ENCODE results near the gene PRSS33. TPM values are rescaled to one million over a fixed set of nuclear protein-coding genes. Genes with fewer than 3 reads are reported as not detected.

The PRSS33 gene
- total RNA-seq, 2 experiments from 2014 or later = not detected

- Mint-ChIP-seq H3K9me3 (ENCODE audit: insufficient read depth) (no peaks in the 10 kb centered on the region), H3K27ac (no peak overlapping the region), H3K4me1 (ENCODE audit: low read depth) (no peaks in the 10 kb centered on the region), H3K27me3 (ENCODE audit: low read depth) (no peaks in the 10 kb centered on the region), H3K36me3 (ENCODE audit: low read depth) (no peaks in the 10 kb centered on the region), H3K4me3 (no peak overlapping the region)
- CTCF ChIA-PET = interaction anchor here (1.0 kb wide), 1 partner anchor 48 kb away, joined by 3 read pairs; no protein-coding TSS in a partner anchor
- DNase-seq = no peak
- POLR2A ChIA-PET = no interaction called here
- ATAC-seq = no peak
Measured at GRCh38 chr16:2819939-2820835, 32.8 kb upstream of the PRSS33 start.

GRCh38 chr16:2819179-2819938 is 32.0 kb upstream of the PRSS33 start:
- DNase-seq = no peak
- Mint-ChIP-seq H3K27ac (no peak overlapping the region), H3K36me3 (ENCODE audit: low read depth) (no peaks in the 10 kb centered on the region), H3K4me1 (ENCODE audit: low read depth) (no peaks in the 10 kb centered on the region), H3K4me3 (no peak overlapping the region), H3K9me3 (ENCODE audit: insufficient read depth) (no peaks in the 10 kb centered on the region), H3K27me3 (ENCODE audit: low read depth) (no peaks in the 10 kb centered on the region)
- CTCF ChIA-PET = interaction anchor here (1.0 kb wide), 1 partner anchor 49 kb away, joined by 3 read pairs; no protein-coding TSS in a partner anchor
- POLR2A ChIA-PET = no interaction called here
- ATAC-seq = no peak

- Mint-ChIP-seq H3K36me3 (ENCODE audit: low read depth) (no peaks in the 10 kb centered on the region), H3K4me1 (ENCODE audit: low read depth) (no peaks in the 10 kb centered on the region), H3K27ac (peak overlapping the region; percentile 57), H3K9me3 (ENCODE audit: insufficient read depth) (no peaks in the 10 kb centered on the region), H3K4me3 (no peak overlapping the region), H3K27me3 (ENCODE audit: low read depth) (no peaks in the 10 kb centered on the region)
- DNase-seq (no peak), ATAC-seq (no peak)
- POLR2A ChIA-PET = no interaction called here
- CTCF ChIA-PET = no interaction called here
Measured at GRCh38 chr16:2818272-2818876, 31.0 kb upstream of the PRSS33 start.

GRCh38 chr16:2817340-2818271 is 30.2 kb upstream of the PRSS33 start:
- DNase-seq (peak; percentile 27), ATAC-seq (peak; percentile 43)
- Mint-ChIP-seq H3K27ac (peak overlapping the region; percentile 57), H3K4me1 (ENCODE audit: low read depth) (no peaks in the 10 kb centered on the region), H3K4me3 (peak overlapping the region; percentile 18), H3K36me3 (ENCODE audit: low read depth) (no peaks in the 10 kb centered on the region), H3K9me3 (ENCODE audit: insufficient read depth) (no peaks in the 10 kb centered on the region), H3K27me3 (ENCODE audit: low read depth) (no peaks in the 10 kb centered on the region)
- ChIA-PET CTCF (interaction anchor here (1.0 kb wide), 1 partner anchor 50 kb away, joined by 3 read pairs; no protein-coding TSS in a partner anchor), POLR2A (no interaction called here)

- no peaks in the 10 kb centered on the region for H3K36me3 Mint-ChIP-seq (ENCODE audit: low read depth)
- POLR2A ChIA-PET = no interaction called here
- no peaks in the 10 kb centered on the region for H3K27me3 Mint-ChIP-seq (ENCODE audit: low read depth)
- CTCF ChIA-PET = interaction anchor here (1.0 kb wide), 1 partner anchor 51 kb away, joined by 3 read pairs; no protein-coding TSS in a partner anchor
- peaks cover 3% of the 10 kb centered on the region for H3K4me1 Mint-ChIP-seq (ENCODE audit: low read depth)
- ATAC-seq (peak; percentile 66), DNase-seq (peak; percentile 38)
- no peaks in the 10 kb centered on the region for H3K9me3 Mint-ChIP-seq (ENCODE audit: insufficient read depth)
- H3K27ac Mint-ChIP-seq = peak within 1 kb of the TSS; percentile 25
- peak within 1 kb of the TSS; percentile 18 for H3K4me3 Mint-ChIP-seq
Measured at GRCh38 chr16:2816751-2817339, 29.5 kb upstream of the PRSS33 start, which contains the start of gene PRSS21. Gene PRSS21, plus strand, starts transcription at chr16:2817237. Its CDS starts 32 bp downstream, at chr16:2817269.

- POLR2A ChIA-PET = no interaction called here
- DNase-seq (no peak), ATAC-seq (no peak)
- Mint-ChIP-seq H3K27me3 (ENCODE audit: low read depth) (peaks cover under 1% of the 10 kb centered on the region), H3K36me3 (ENCODE audit: low read depth) (no peaks in the 10 kb centered on the region), H3K9me3 (ENCODE audit: insufficient read depth) (no peaks in the 10 kb centered on the region), H3K4me1 (ENCODE audit: low read depth) (peaks cover 3% of the 10 kb centered on the region), H3K27ac (no peak overlapping the region), H3K4me3 (no peak overlapping the region)
- CTCF ChIA-PET = interaction anchor here (1.3 kb wide), 1 partner anchor 53 kb away, joined by 6 read pairs; no protein-coding TSS in a partner anchor
Measured at GRCh38 chr16:2815299-2815771, 28.0 kb upstream of the PRSS33 start.

- ChIA-PET CTCF (no interaction called here), POLR2A (no interaction called here)
- Mint-ChIP-seq H3K9me3 (ENCODE audit: insufficient read depth) (no peaks in the 10 kb centered on the region), H3K4me3 (no peak overlapping the region), H3K27me3 (ENCODE audit: low read depth) (peaks cover 4% of the 10 kb centered on the region), H3K27ac (no peak overlapping the region), H3K36me3 (ENCODE audit: low read depth) (no peaks in the 10 kb centered on the region), H3K4me1 (ENCODE audit: low read depth) (peaks cover 3% of the 10 kb centered on the region)
- ATAC-seq (no peak), DNase-seq (no peak)
Measured at GRCh38 chr16:2814551-2815298, 27.4 kb upstream of the PRSS33 start.

GRCh38 chr16:2813771-2814221 is 26.4 kb upstream of the PRSS33 start:
- H3K27me3 Mint-ChIP-seq (ENCODE audit: low read depth) = peaks cover 5% of the 10 kb centered on the region
- no peak overlapping the region for H3K4me3 Mint-ChIP-seq
- H3K27ac Mint-ChIP-seq = no peak overlapping the region
- H3K9me3 Mint-ChIP-seq (ENCODE audit: insufficient read depth) = no peaks in the 10 kb centered on the region
- ChIA-PET CTCF (no interaction called here), POLR2A (no interaction called here)
- H3K36me3 Mint-ChIP-seq (ENCODE audit: low read depth) = no peaks in the 10 kb centered on the region
- DNase-seq (no peak), ATAC-seq (no peak)
- peaks cover 3% of the 10 kb centered on the region for H3K4me1 Mint-ChIP-seq (ENCODE audit: low read depth)

- Mint-ChIP-seq H3K4me3 (no peak overlapping the region), H3K27me3 (ENCODE audit: low read depth) (peaks cover 15% of the 10 kb centered on the region), H3K36me3 (ENCODE audit: low read depth) (no peaks in the 10 kb centered on the region), H3K9me3 (ENCODE audit: insufficient read depth) (no peaks in the 10 kb centered on the region), H3K4me1 (ENCODE audit: low read depth) (peaks cover 3% of the 10 kb centered on the region), H3K27ac (no peak overlapping the region)
- ATAC-seq (no peak), DNase-seq (no peak)
- CTCF ChIA-PET = interaction anchor here (0.8 to 1.2 kb wide), 2 partner anchors 27 to 115 kb away, joined by 3 read pairs; no protein-coding TSS in a partner anchor
- POLR2A ChIA-PET = no interaction called here
Measured at GRCh38 chr16:2811703-2812471, 24.5 kb upstream of the PRSS33 start.

- Mint-ChIP-seq H3K9me3 (ENCODE audit: insufficient read depth) (no peaks in the 10 kb centered on the region), H3K4me3 (no peak overlapping the region), H3K27me3 (ENCODE audit: low read depth) (peaks cover 15% of the 10 kb centered on the region), H3K4me1 (ENCODE audit: low read depth) (peaks cover 3% of the 10 kb centered on the region), H3K27ac (no peak overlapping the region), H3K36me3 (ENCODE audit: low read depth) (no peaks in the 10 kb centered on the region)
- ChIA-PET POLR2A (no interaction called here), CTCF (no interaction called here)
- no peak for DNase-seq
- no peak for ATAC-seq
Measured at GRCh38 chr16:2810651-2811050, 23.3 kb upstream of the PRSS33 start.

All from activated CD8-positive, alpha-beta T cell treated with anti-CD3 and anti-CD28 coated beads, Interleukin-2, amount 10 ng/mL, durations not matched to agents 7 days and 5 days (primary cell).